GM12891 (cell line): ENCODE results near the gene PLK2.

Experiments
- PAX5 ChIP-seq: IDR thresholded peaks from 2 replicates; pipeline ENCODE4 v1.6.1; 2011; ENCODE audit warnings: low read length, moderate library complexity, mild to moderate bottlenecking; ENCODE audit not compliant: insufficient read depth, severe bottlenecking
- POLR2A ChIP-seq: IDR thresholded peaks from 2 replicates; pipeline ENCODE4 v1.6.1; 2011; ENCODE audit warnings: low read depth, low read length, control low read depth
- POLR2AphosphoS5 ChIP-seq: IDR thresholded peaks from 2 replicates; pipeline ENCODE4 v1.6.1; 2011; ENCODE audit warnings: low read depth, low read length, control low read depth
- POU2F2 ChIP-seq: IDR thresholded peaks from 2 replicates; pipeline ENCODE4 v1.6.1; 2011; ENCODE audit warnings: low read depth, mild to moderate bottlenecking, control low read depth, low read length, moderate library complexity
- SPI1 ChIP-seq: IDR thresholded peaks from 2 replicates; pipeline ENCODE4 v1.6.1; 2011; ENCODE audit warnings: low read depth, low read length, control low read depth
- TAF1 ChIP-seq: IDR thresholded peaks from 2 replicates; pipeline ENCODE4 v1.6.1; 2011; ENCODE audit warnings: low read depth, low read length, control low read depth

DNA sequence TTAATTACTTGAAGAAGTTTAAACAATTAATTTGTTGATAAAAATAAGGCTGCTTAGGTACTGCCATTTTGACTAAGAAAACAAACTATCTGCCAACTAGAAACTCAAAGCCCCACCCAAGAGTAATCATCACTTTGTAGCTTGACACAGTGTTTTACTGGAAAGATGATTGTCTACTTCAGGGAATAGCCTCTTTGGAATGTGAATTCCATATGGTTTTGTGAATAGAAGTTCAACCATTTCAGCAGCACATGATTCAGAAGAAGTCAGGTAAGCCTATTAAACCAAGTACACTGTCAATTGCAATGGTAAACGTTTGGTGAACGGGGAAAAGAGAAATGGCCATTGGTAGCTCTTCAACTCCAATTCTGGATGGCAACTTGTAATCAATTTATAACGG is 55.2 kb downstream of the PLK2 start:
- TF ChIP-seq POLR2A (no peak), POLR2AphosphoS5 (no peak), SPI1 (no peak), TAF1 (no peak), PAX5 (no peak), POU2F2 (no peak)
